ENCODE data around the gene SATL1. TPM values are rescaled to one million over a fixed set of nuclear protein-coding genes. Genes with fewer than 3 reads are reported as not detected.
"Not testable (repeated sequence)": the region's sequence is repeated elsewhere in the genome, so short reads cannot be mapped to it uniquely, and the experiment has no call there.

SATL1 gene
- total and polyA plus RNA-seq, 2 experiments from 2014 or later: not detected

- in situ Hi-C loops (cut with MboI): loop anchor here (25.0 kb wide), 1 partner anchor 429 kb away; no protein-coding TSS in a partner anchor
- no peak overlapping the region for H3K4me3 ChIP-seq
- H2AFZ ChIP-seq: no peak overlapping the region
- H3K9me3 ChIP-seq (ENCODE audit: low read depth): no peaks in the 10 kb centered on the region
- no peaks in the 10 kb centered on the region for H3K4me1 ChIP-seq (ENCODE audit: insufficient read depth)
- H3K27me3 ChIP-seq (replicated peaks; ENCODE audit: insufficient read depth): no peaks in the 10 kb centered on the region
- H3K27ac ChIP-seq: no peak overlapping the region
- H3K9me2 ChIP-seq (ENCODE audit: insufficient read depth): no peaks in the 10 kb centered on the region
- 78 to 88% methylated on average over 1 to 2 of the region's 2 CpGs for WGBS, 2 experiments (ENCODE audit: low coverage in 1 of 2, low lambda C conversion rate in 2 of 2, missing lambda C conversion rate in 2 of 2)
- H4K20me1 ChIP-seq (ENCODE audit: insufficient read depth): no peaks in the 10 kb centered on the region
- TF ChIP-seq EZH2phosphoT487 (IDR thresholded peaks at IDR 0.05; ENCODE audit: insufficient read depth, low read depth) (no peak), EZH2 (IDR thresholded peaks at IDR 0.05; ENCODE audit: insufficient read depth, poor library complexity, severe bottlenecking) (no peak)
- no peaks in the 10 kb centered on the region for H3K79me2 ChIP-seq (ENCODE audit: insufficient read depth)
- no peaks in the 10 kb centered on the region for H3K36me3 ChIP-seq (ENCODE audit: low read depth)
- DNase-seq: peak; percentile 4
- H3K4me2 ChIP-seq (ENCODE audit: unreplicated experiment): no peak overlapping the region
- H3F3A ChIP-seq (ENCODE audit: insufficient read depth): no peaks in the 10 kb centered on the region
- no peak overlapping the region for H3K9ac ChIP-seq
Measured at GRCh38 chrX:85108165-85108564, 135.4 kb downstream of the SATL1 start.

GRCh38 chrX:85107407-85107806 lies 136.2 kb downstream of the SATL1 start:
- H3K4me3 ChIP-seq: no peak overlapping the region
- no peaks in the 10 kb centered on the region for H3K79me2 ChIP-seq (ENCODE audit: insufficient read depth)
- H3F3A ChIP-seq (ENCODE audit: insufficient read depth): no peaks in the 10 kb centered on the region
- H3K4me1 ChIP-seq (ENCODE audit: insufficient read depth): no peaks in the 10 kb centered on the region
- H3K27me3 ChIP-seq (replicated peaks; ENCODE audit: insufficient read depth): no peaks in the 10 kb centered on the region
- H3K27ac ChIP-seq: no peak overlapping the region
- TF ChIP-seq EZH2phosphoT487 (IDR thresholded peaks at IDR 0.05; ENCODE audit: insufficient read depth, low read depth) (no peak), EZH2 (IDR thresholded peaks at IDR 0.05; ENCODE audit: insufficient read depth, poor library complexity, severe bottlenecking) (no peak)
- 0% methylated on average over 4 of the region's 4 CpGs for WGBS, 2 experiments (ENCODE audit: low coverage in 1 of 2, low lambda C conversion rate in 2 of 2, missing lambda C conversion rate in 2 of 2)
- no peak overlapping the region for H3K9ac ChIP-seq
- no peak overlapping the region for H2AFZ ChIP-seq
- in situ Hi-C loops (cut with MboI): loop anchor here (25.0 kb wide), 1 partner anchor 430 kb away; no protein-coding TSS in a partner anchor
- no peaks in the 10 kb centered on the region for H3K36me3 ChIP-seq (ENCODE audit: low read depth)
- no peaks in the 10 kb centered on the region for H4K20me1 ChIP-seq (ENCODE audit: insufficient read depth)
- H3K9me3 ChIP-seq (ENCODE audit: low read depth): no peaks in the 10 kb centered on the region
- no peaks in the 10 kb centered on the region for H3K9me2 ChIP-seq (ENCODE audit: insufficient read depth)
- H3K4me2 ChIP-seq (ENCODE audit: unreplicated experiment): no peak overlapping the region
- peak; percentile 38 for DNase-seq

- no peak overlapping the region for H3K27ac ChIP-seq
- no peaks in the 10 kb centered on the region for H3F3A ChIP-seq (ENCODE audit: insufficient read depth)
- H3K4me1 ChIP-seq (ENCODE audit: insufficient read depth): no peaks in the 10 kb centered on the region
- H3K36me3 ChIP-seq (ENCODE audit: low read depth): no peaks in the 10 kb centered on the region
- H3K79me2 ChIP-seq (ENCODE audit: insufficient read depth): no peaks in the 10 kb centered on the region
- no peaks in the 10 kb centered on the region for H3K9me2 ChIP-seq (ENCODE audit: insufficient read depth)
- no peak overlapping the region for H2AFZ ChIP-seq
- 97 to 100% methylated on average over 1 to 5 of the region's 5 CpGs for WGBS, 2 experiments (ENCODE audit: low coverage in 1 of 2, low lambda C conversion rate in 2 of 2, missing lambda C conversion rate in 2 of 2)
- DNase-seq: no peak
- H3K9ac ChIP-seq: no peak overlapping the region
- H3K4me2 ChIP-seq (ENCODE audit: unreplicated experiment): no peak overlapping the region
- no peaks in the 10 kb centered on the region for H3K27me3 ChIP-seq (replicated peaks; ENCODE audit: insufficient read depth)
- no peaks in the 10 kb centered on the region for H3K9me3 ChIP-seq (ENCODE audit: low read depth)
- no peak overlapping the region for H3K4me3 ChIP-seq
- TF ChIP-seq EZH2 (IDR thresholded peaks at IDR 0.05; ENCODE audit: insufficient read depth, poor library complexity, severe bottlenecking) (no peak), EZH2phosphoT487 (IDR thresholded peaks at IDR 0.05; ENCODE audit: insufficient read depth, low read depth) (no peak)
- H4K20me1 ChIP-seq (ENCODE audit: insufficient read depth): no peaks in the 10 kb centered on the region
- in situ Hi-C loops (cut with MboI): no loop called here
Measured at GRCh38 chrX:85089321-85089840, 154.2 kb downstream of the SATL1 start.

GRCh38 chrX:85084770-85085393 lies 158.7 kb downstream of the SATL1 start:
- H3F3A ChIP-seq (ENCODE audit: insufficient read depth): no peaks in the 10 kb centered on the region
- H3K4me1 ChIP-seq (ENCODE audit: insufficient read depth): no peaks in the 10 kb centered on the region
- no peaks in the 10 kb centered on the region for H3K9me3 ChIP-seq (ENCODE audit: low read depth)
- no peak overlapping the region for H3K27ac ChIP-seq
- no peak overlapping the region for H3K4me2 ChIP-seq (ENCODE audit: unreplicated experiment)
- H3K79me2 ChIP-seq (ENCODE audit: insufficient read depth): no peaks in the 10 kb centered on the region
- no peak for TF ChIP-seq EZH2 (IDR thresholded peaks at IDR 0.05; ENCODE audit: insufficient read depth, poor library complexity, severe bottlenecking)
- no peak for TF ChIP-seq EZH2phosphoT487 (IDR thresholded peaks at IDR 0.05; ENCODE audit: insufficient read depth, low read depth)
- 13 to 18% methylated on average over 2 of the region's 2 CpGs for WGBS, 2 experiments (ENCODE audit: low coverage in 1 of 2, low lambda C conversion rate in 2 of 2, missing lambda C conversion rate in 2 of 2)
- no peak overlapping the region for H2AFZ ChIP-seq
- no peaks in the 10 kb centered on the region for H4K20me1 ChIP-seq (ENCODE audit: insufficient read depth)
- H3K4me3 ChIP-seq: no peak overlapping the region
- no peaks in the 10 kb centered on the region for H3K36me3 ChIP-seq (ENCODE audit: low read depth)
- DNase-seq: peak; percentile 34
- H3K9me2 ChIP-seq (ENCODE audit: insufficient read depth): no peaks in the 10 kb centered on the region
- H3K27me3 ChIP-seq (replicated peaks; ENCODE audit: insufficient read depth): no peaks in the 10 kb centered on the region
- in situ Hi-C loops (cut with MboI): no loop called here
- H3K9ac ChIP-seq: no peak overlapping the region

- H3K9me3 ChIP-seq (ENCODE audit: low read depth); H3K27ac ChIP-seq; H2AFZ ChIP-seq; H3K9ac ChIP-seq; H3K9me2 ChIP-seq (ENCODE audit: insufficient read depth); H3K27me3 ChIP-seq (replicated peaks; ENCODE audit: insufficient read depth); H3K4me2 ChIP-seq (ENCODE audit: unreplicated experiment); H4K20me1 ChIP-seq (ENCODE audit: insufficient read depth); DNase-seq; H3K36me3 ChIP-seq (ENCODE audit: low read depth); H3K79me2 ChIP-seq (ENCODE audit: insufficient read depth); H3K4me3 ChIP-seq; H3K4me1 ChIP-seq (ENCODE audit: insufficient read depth); H3F3A ChIP-seq (ENCODE audit: insufficient read depth); in situ Hi-C loops (cut with MboI): not testable (repeated sequence)
- WGBS, 2 experiments (ENCODE audit: low coverage in 1 of 2, low lambda C conversion rate in 2 of 2, missing lambda C conversion rate in 2 of 2): 100% methylated on average over 1 of the region's 1 CpG
Measured at GRCh38 chrX:85077247-85077646, 166.3 kb downstream of the SATL1 start.
